ENCODE results near the gene MOSPD3.

- TF ChIP-seq, protein P1, sequence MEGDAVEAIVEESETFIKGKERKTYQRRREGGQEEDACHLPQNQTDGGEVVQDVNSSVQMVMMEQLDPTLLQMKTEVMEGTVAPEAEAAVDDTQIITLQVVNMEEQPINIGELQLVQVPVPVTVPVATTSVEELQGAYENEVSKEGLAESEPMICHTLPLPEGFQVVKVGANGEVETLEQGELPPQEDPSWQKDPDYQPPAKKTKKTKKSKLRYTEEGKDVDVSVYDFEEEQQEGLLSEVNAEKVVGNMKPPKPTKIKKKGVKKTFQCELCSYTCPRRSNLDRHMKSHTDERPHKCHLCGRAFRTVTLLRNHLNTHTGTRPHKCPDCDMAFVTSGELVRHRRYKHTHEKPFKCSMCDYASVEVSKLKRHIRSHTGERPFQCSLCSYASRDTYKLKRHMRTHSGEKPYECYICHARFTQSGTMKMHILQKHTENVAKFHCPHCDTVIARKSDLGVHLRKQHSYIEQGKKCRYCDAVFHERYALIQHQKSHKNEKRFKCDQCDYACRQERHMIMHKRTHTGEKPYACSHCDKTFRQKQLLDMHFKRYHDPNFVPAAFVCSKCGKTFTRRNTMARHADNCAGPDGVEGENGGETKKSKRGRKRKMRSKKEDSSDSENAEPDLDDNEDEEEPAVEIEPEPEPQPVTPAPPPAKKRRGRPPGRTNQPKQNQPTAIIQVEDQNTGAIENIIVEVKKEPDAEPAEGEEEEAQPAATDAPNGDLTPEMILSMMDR (IDR thresholded peaks at IDR 0.05; ENCODE audit: control extremely low read depth in 1 of 3, insufficient read depth in 1 of 3, low read depth in 1 of 3, low read length in 3 of 3) = no peak
- no peak for TF ChIP-seq EZH2 (IDR thresholded peaks at IDR 0.05; ENCODE audit: low read depth, low read length, severe bottlenecking)
- no peak for TF ChIP-seq POLR2A (IDR thresholded peaks at IDR 0.05; ENCODE audit: control extremely low read depth in 1 of 2, low read depth in 2 of 2, low read length in 2 of 2)
- TF ChIP-seq KDM5A (IDR thresholded peaks at IDR 0.05; ENCODE audit: low read length) = no peak
- TF ChIP-seq CEBPB (IDR thresholded peaks at IDR 0.05; ENCODE audit: low read depth, low read length) = no peak
- TF ChIP-seq TBP (IDR thresholded peaks at IDR 0.05; ENCODE audit: low read depth, low read length) = no peak
- no peak for TF ChIP-seq SP2 (IDR thresholded peaks at IDR 0.05; ENCODE audit: low read length)
- no peak for TF ChIP-seq RFX5 (IDR thresholded peaks at IDR 0.05; ENCODE audit: borderline replicate concordance, low read depth, low read length)
- TF ChIP-seq KDM1A (IDR thresholded peaks at IDR 0.05; ENCODE audit: borderline replicate concordance, low read length) = no peak
- no peak for TF ChIP-seq EP300 (IDR thresholded peaks at IDR 0.05; ENCODE audit: borderline replicate concordance in 1 of 2, low read depth in 2 of 2, low read length in 2 of 2)
Measured at GRCh38 chr7:100582041-100582579, 30.2 kb upstream of the MOSPD3 start.
